Effector memory CD4-positive, alpha-beta T cell (primary cell): Measurements from ENCODE around the gene CD3D.

ENCODE experiments used
- DNase-seq, 3 donors: peaks; one replicate each; pipeline ENCODE4 v3.0.0-alpha.2; 2020
- H3K27ac ChIP-seq: 2 replicates; pipeline ENCODE4 v1.7.0; 2013; ENCODE audit warnings: mild to moderate bottlenecking, low read length, moderate library complexity; ENCODE audit not compliant: insufficient read depth, poor library complexity, severe bottlenecking
- H3K27me3 ChIP-seq: replicated peaks from 2 replicates; pipeline ENCODE4 v1.7.0; 2013; ENCODE audit warnings: mild to moderate bottlenecking, low read length; ENCODE audit not compliant: insufficient read depth, control insufficient read depth, poor library complexity, severe bottlenecking
- H3K36me3 ChIP-seq: 2 replicates; pipeline ENCODE4 v1.7.0; 2013; ENCODE audit warnings: mild to moderate bottlenecking, low read length, moderate library complexity; ENCODE audit not compliant: control insufficient read depth, insufficient read depth
- H3K4me1 ChIP-seq: 2 replicates; pipeline ENCODE4 v1.7.0; 2013; ENCODE audit warnings: low read length, mild to moderate bottlenecking; ENCODE audit not compliant: control insufficient read depth, insufficient read depth, poor library complexity, severe bottlenecking
- H3K4me3 ChIP-seq: 2 replicates; pipeline ENCODE4 v1.7.0; 2013; ENCODE audit warnings: low read length, low read depth, mild to moderate bottlenecking; ENCODE audit not compliant: insufficient read depth, poor library complexity, severe bottlenecking
- H3K9me3 ChIP-seq: 2 replicates; pipeline ENCODE4 v1.7.0; 2013; ENCODE audit warnings: mild to moderate bottlenecking, low read length, moderate library complexity; ENCODE audit not compliant: control insufficient read depth
- total RNA-seq, 3 donors: gene quantifications; one replicate each; lab custom pipeline; 2026; lab: John Stamatoyannopoulos, UW

Gene CD3D
- 126 to 192 (median 156) reads per million in 3 donors for total RNA-seq

DNA sequence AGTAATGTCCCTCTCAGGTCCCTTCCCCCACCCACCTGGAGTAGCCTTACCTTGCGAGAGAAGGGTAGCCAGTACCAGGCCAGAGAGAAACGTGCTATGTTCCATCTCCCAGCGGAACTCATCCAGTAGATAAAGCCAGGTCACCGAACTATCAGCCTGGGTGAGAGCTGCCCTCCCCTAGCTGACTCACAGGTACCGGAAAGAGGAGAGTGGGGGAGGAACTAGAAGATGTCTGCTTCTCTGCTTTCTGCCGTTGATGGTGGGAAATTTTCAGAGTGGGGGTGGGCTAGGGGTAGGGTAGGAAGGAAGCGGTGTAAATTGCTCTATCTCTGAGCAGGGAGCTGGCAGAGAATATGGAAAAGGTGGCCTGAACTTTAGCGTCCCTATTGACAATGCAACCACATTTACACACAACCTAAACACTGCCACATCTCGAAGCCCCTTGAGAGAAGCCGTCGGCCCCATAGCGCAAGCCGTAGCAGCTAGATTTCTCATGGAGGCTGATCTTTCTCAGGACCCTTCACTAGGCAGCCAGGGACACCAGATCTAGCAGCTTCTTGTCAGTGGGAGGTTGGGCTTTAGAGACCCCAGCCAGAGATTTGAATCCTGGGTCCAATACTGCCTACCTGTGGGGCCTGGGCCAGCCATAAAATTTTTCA, at the start of gene CD3D:
TSS of gene CD3D (minus strand) at position 203 of the 659 bp plus-strand sequence. CDS start at position 105, 98 bp downstream.
- Histone ChIP-seq H3K4me1 (peaks cover 59% of the 10 kb centered on the region), H3K9me3 (no peaks in the 10 kb centered on the region), H3K27me3 (no peaks in the 10 kb centered on the region), H3K36me3 (peaks cover 4% of the 10 kb centered on the region), H3K4me3 (peak within 1 kb of the TSS; percentile 64), H3K27ac (peak within 1 kb of the TSS; percentile 93)
- DNase-seq: peak; percentile 58 to 69 (median 59)

GRCh38 chr11:118383657-118384056, 41.2 kb upstream of the CD3D start:
- H3K4me3 ChIP-seq: no peak overlapping the region
- H3K27ac ChIP-seq: no peak overlapping the region
- H3K36me3 ChIP-seq: peaks cover 97% of the 10 kb centered on the region

GRCh38 chr11:118382954-118383353, 40.4 kb upstream of the CD3D start:
- Histone ChIP-seq H3K27ac (no peak overlapping the region), H3K36me3 (peaks cover 98% of the 10 kb centered on the region), H3K4me1 (no peaks in the 10 kb centered on the region), H3K27me3 (no peaks in the 10 kb centered on the region), H3K4me3 (no peak overlapping the region), H3K9me3 (no peaks in the 10 kb centered on the region)
- DNase-seq: no peak

More at GRCh38 chr11:118383657-118384056, 41.2 kb upstream of the CD3D start:
- no peaks in the 10 kb centered on the region for H3K9me3 ChIP-seq
- no peaks in the 10 kb centered on the region for H3K4me1 ChIP-seq
- no peaks in the 10 kb centered on the region for H3K27me3 ChIP-seq
- no peak for DNase-seq

GRCh38 chr11:118380571-118380970, 38.1 kb upstream of the CD3D start:
- no peak overlapping the region for H3K4me3 ChIP-seq

GRCh38 chr11:118379497-118379896, 37.0 kb upstream of the CD3D start:
- no peaks in the 10 kb centered on the region for H3K27me3 ChIP-seq
- no peak for DNase-seq
- H3K4me1 ChIP-seq: no peaks in the 10 kb centered on the region
- H3K27ac ChIP-seq: no peak overlapping the region
- H3K9me3 ChIP-seq: no peaks in the 10 kb centered on the region
- no peak overlapping the region for H3K4me3 ChIP-seq
- H3K36me3 ChIP-seq: peaks cover 94% of the 10 kb centered on the region

More at GRCh38 chr11:118380571-118380970, 38.1 kb upstream of the CD3D start:
- DNase-seq: no peak
- Histone ChIP-seq H3K9me3 (no peaks in the 10 kb centered on the region), H3K27me3 (no peaks in the 10 kb centered on the region), H3K27ac (no peak overlapping the region), H3K36me3 (peaks cover 94% of the 10 kb centered on the region), H3K4me1 (no peaks in the 10 kb centered on the region)

DNA sequence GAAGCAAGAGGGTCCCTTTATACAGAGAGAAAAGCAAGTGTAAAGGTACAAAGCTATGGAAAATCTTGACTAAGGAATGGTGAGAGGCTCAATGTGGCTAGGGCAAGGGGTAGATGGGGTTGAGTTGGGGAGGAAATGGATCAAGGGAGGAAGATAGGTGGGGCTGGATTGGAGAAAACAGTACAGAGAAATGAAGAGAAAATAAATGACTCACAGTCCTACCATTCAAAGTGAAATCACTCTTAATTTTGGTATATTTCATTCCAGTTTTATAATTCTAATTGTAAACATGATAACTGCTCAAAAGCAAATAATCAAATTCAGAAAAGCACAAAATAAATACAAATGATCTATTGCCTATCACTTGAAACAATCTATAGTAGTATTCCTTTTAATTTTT, 33.5 kb upstream of the CD3D start:
- no peak for DNase-seq
- Histone ChIP-seq H3K27me3 (no peaks in the 10 kb centered on the region), H3K9me3 (no peaks in the 10 kb centered on the region), H3K4me3 (no peak overlapping the region), H3K4me1 (no peaks in the 10 kb centered on the region), H3K36me3 (peaks cover 95% of the 10 kb centered on the region), H3K27ac (no peak overlapping the region)

- DNase-seq: no peak
- no peaks in the 10 kb centered on the region for H3K9me3 ChIP-seq
- H3K4me3 ChIP-seq: no peak overlapping the region
- no peaks in the 10 kb centered on the region for H3K4me1 ChIP-seq
- peaks cover 95% of the 10 kb centered on the region for H3K36me3 ChIP-seq
- H3K27ac ChIP-seq: no peak overlapping the region
- no peaks in the 10 kb centered on the region for H3K27me3 ChIP-seq
Observed at GRCh38 chr11:118374729-118375128, 32.2 kb upstream of the CD3D start.

- no peak overlapping the region for H3K27ac ChIP-seq
- peaks cover 96% of the 10 kb centered on the region for H3K36me3 ChIP-seq
- H3K9me3 ChIP-seq: no peaks in the 10 kb centered on the region
- no peak for DNase-seq
- H3K4me3 ChIP-seq: no peak overlapping the region
- H3K4me1 ChIP-seq: no peaks in the 10 kb centered on the region
- H3K27me3 ChIP-seq: no peaks in the 10 kb centered on the region
Observed at GRCh38 chr11:118373871-118374270, 31.4 kb upstream of the CD3D start.

DNA sequence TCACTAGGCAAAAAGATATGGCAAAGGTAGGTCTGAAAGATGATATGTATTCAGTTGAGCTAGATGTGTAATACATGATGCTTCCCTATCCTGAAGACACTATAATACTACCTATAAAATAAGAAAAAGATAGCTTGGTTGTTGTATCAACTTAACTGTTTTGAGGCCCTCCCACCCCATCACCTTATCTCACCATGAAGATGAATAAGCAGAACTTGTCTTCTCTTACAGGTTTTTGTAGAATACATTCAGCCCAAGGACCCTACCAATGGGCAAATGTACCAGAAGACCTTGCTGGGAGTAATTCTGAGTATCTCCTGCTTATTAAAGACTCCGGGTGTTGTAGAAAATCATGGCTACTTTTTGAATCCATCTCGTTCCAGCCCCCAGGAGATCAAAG, 30.8 kb upstream of the CD3D start:
- no peaks in the 10 kb centered on the region for H3K9me3 ChIP-seq
- DNase-seq: no peak
- H3K4me3 ChIP-seq: no peak overlapping the region
- H3K36me3 ChIP-seq: peaks cover 96% of the 10 kb centered on the region
- no peak overlapping the region for H3K27ac ChIP-seq
- no peaks in the 10 kb centered on the region for H3K27me3 ChIP-seq
- no peaks in the 10 kb centered on the region for H3K4me1 ChIP-seq

DNA sequence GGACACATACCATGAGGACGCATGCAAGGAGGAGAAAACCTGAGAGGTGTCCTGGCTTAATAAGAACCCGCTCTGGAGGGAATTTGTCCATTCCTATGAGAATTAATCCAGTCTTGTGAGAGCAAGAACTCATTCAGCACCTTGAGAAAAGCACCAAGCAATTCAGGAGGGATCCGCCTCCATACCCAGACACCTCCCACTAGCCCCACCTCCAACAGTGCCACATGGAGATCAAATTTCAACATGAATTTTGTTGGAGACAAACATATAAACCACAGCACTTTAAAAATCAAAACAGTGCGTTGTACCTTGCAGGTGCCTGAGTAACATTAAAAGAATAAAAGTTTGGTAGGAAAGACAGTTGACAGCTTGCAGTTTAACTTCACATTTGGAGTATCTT, 28.3 kb upstream of the CD3D start:
- Histone ChIP-seq H3K4me3 (no peak overlapping the region), H3K27me3 (no peaks in the 10 kb centered on the region), H3K27ac (no peak overlapping the region), H3K9me3 (no peaks in the 10 kb centered on the region), H3K4me1 (no peaks in the 10 kb centered on the region), H3K36me3 (peaks cover 98% of the 10 kb centered on the region)
- DNase-seq: no peak
